ENCODE results near the gene PRELID3B. TPM values are rescaled to one million over a fixed set of nuclear protein-coding genes. Genes with fewer than 3 reads are reported as not detected.
A peak's percentile ranks its signal among the peaks of the same experiment; 100 is the strongest.

The PRELID3B gene
- polyA plus RNA-seq (2013, experiment 1 of 2) = 37.4 TPM
- polyA plus RNA-seq (2013, experiment 2 of 2) = 42.8 TPM

DNA sequence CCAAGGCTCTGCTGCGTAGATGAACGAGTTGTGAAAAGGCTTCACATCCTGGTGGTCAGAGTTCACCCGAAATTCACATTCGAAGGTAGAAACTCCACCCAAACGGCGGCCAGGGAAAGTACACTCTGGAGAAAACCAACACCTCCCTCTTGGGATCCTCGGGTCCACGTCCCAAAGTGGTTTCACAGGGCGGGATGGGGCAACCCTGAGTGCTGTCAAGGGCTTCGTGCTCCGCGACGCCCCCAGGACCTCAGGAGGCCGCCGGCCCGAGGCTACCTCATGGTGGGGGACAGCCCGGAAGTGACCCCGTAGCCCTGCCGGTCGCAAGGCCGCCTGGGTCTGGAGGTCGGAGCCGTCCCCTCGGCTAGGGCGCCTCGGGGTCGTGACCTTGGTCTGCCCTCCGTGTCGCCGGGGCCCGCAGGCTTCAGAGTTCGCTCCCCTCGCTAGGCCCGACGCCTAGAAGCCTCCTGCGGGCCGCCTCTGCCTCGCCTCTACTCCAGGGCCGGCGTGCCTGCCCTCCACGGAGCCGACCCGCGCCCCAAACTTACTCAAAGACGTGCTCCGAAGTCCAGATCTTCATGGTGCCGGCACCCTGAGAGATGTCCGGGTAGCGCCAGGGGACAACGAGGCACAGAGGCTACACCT lies at the start of gene PRELID3B:
PRELID3B (minus strand) TSS at position 636 of the 645 bp plus-strand sequence; CDS start at position 580, 56 bp downstream.
- Histone ChIP-seq H3K27ac (ENCODE audit: low read depth, low read length, severe bottlenecking) (peak within 1 kb of the TSS; percentile 49), H3K4me1 (ENCODE audit: control insufficient read depth, insufficient read depth, low read length, poor library complexity, severe bottlenecking) (peaks cover 10% of the 10 kb centered on the region), H3K36me3 (ENCODE audit: control insufficient read depth, insufficient read depth, low read length) (peaks cover 33% of the 10 kb centered on the region), H3K4me3 (ENCODE audit: extremely low read depth, insufficient read depth, low read length, poor library complexity, severe bottlenecking) (peak within 1 kb of the TSS; percentile 79), H3K9me3 (ENCODE audit: control insufficient read depth, low read length) (peaks cover 5% of the 10 kb centered on the region)
- 8 to 11% methylated on average over 36 to 38 of the region's 50 CpGs for WGBS, 2 experiments (ENCODE audit: insufficient coverage in 2 of 2)

DNA sequence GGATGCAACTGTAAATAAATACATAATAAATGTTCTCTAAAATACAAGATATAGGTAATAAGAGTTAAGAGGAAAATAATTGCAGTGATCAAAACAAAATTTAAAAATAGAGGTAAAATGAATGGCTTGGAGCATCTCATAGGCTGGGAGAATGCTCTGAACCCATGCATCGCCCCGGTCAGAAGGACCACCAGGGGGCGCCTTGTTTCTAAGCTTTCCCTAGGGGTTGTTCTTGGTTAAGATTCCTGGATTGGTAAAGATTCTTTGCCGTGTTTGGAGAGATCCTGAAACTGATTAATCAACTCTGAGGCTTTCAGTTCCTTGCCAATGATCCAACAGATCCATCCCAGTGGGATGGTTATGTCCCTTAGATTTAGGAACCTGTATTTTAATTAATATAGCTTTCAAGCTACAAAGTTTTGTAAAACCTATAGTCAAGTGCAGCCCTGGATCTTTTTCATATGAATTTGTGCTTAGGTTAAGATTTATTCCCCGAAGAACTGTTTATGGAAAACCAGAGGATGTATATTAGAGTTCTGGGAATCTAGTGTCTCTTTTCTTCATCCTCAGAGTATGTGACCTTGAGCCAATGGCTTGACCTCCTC lies 45.3 kb upstream of the PRELID3B start:
- no peaks in the 10 kb centered on the region for H3K4me1 ChIP-seq (ENCODE audit: control insufficient read depth, insufficient read depth, low read length, poor library complexity, severe bottlenecking)
- no peaks in the 10 kb centered on the region for H3K36me3 ChIP-seq (ENCODE audit: control insufficient read depth, insufficient read depth, low read length)
- H3K4me3 ChIP-seq (ENCODE audit: extremely low read depth, insufficient read depth, low read length, poor library complexity, severe bottlenecking) = no peak overlapping the region
- no peak overlapping the region for H3K27ac ChIP-seq (ENCODE audit: low read depth, low read length, severe bottlenecking)
- H3K9me3 ChIP-seq (ENCODE audit: control insufficient read depth, low read length) = no peaks in the 10 kb centered on the region
- WGBS, 2 experiments (ENCODE audit: insufficient coverage in 2 of 2) = 0 to 22% methylated on average over 3 to 5 of the region's 5 CpGs

DNA sequence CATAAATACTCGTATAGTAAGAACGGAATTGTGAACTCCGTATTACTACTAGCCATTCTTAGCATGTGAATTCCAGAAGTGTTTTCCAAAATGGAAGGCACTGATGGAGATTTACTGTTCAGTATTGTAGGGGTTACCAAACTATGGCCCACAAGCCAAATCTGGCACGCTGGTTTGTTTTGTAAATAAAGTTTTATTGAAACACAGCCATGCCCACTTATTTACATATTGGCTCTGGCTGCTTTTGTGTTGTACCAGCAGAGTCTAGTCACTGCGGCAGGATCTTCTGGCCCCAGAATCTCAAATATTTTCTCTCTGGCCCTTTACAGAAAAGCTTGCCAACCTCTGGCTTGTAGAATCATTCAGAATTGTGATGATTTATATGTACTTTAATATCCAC lies 44.3 kb upstream of the PRELID3B start:
- Histone ChIP-seq H3K9me3 (ENCODE audit: control insufficient read depth, low read length) (no peaks in the 10 kb centered on the region), H3K4me1 (ENCODE audit: control insufficient read depth, insufficient read depth, low read length, poor library complexity, severe bottlenecking) (no peaks in the 10 kb centered on the region), H3K4me3 (ENCODE audit: extremely low read depth, insufficient read depth, low read length, poor library complexity, severe bottlenecking) (no peak overlapping the region), H3K36me3 (ENCODE audit: control insufficient read depth, insufficient read depth, low read length) (no peaks in the 10 kb centered on the region), H3K27ac (ENCODE audit: low read depth, low read length, severe bottlenecking) (no peak overlapping the region)
- 80 to 100% methylated on average over 1 to 3 of the region's 5 CpGs for WGBS, 2 experiments (ENCODE audit: insufficient coverage in 2 of 2)

DNA sequence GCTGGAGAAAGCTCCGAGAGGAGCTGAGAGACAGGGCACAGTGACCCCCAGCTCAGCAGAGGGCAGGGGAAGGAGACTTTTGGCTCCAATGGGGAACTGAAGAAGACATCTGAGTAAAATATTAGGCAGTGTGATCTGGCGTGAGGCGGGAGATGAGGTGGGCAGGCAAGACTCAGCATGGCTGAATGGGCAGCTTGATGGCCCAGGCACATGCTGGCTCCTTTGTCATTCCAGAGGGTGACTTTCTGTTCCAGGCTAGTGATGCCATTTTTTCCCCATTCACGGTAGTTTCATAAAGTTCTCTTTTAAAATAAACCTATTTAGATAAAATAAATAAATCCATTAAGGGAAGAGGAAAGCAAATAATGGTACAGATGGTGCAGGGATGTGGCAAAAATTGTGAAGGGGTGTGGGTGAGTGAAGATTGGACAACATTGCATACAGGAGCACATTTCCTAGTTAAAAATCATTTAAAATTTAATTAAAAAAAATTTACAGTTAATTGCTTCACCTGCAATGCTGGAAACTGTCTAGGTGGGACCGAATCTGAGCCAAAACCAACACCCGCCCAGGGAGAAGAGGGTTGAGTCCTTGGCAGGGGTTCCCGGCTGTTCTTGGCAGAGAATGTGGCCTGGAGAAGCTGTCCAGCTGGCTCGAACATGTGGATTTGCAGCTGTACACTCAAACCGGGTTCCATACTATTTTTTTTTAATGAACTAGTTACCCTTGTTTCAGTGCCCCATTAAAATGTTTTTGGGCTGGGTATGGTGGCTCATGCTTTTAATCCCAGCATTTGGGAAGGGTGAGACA lies 41.7 kb upstream of the PRELID3B start:
- H3K9me3 ChIP-seq (ENCODE audit: control insufficient read depth, low read length) = no peaks in the 10 kb centered on the region
- no peak overlapping the region for H3K27ac ChIP-seq (ENCODE audit: low read depth, low read length, severe bottlenecking)
- no peak overlapping the region for H3K4me3 ChIP-seq (ENCODE audit: extremely low read depth, insufficient read depth, low read length, poor library complexity, severe bottlenecking)
- H3K36me3 ChIP-seq (ENCODE audit: control insufficient read depth, insufficient read depth, low read length) = no peaks in the 10 kb centered on the region
- WGBS, 2 experiments (ENCODE audit: insufficient coverage in 2 of 2) = 88 to 94% methylated on average over 7 to 8 of the region's 9 CpGs
- H3K4me1 ChIP-seq (ENCODE audit: control insufficient read depth, insufficient read depth, low read length, poor library complexity, severe bottlenecking) = no peaks in the 10 kb centered on the region

DNA sequence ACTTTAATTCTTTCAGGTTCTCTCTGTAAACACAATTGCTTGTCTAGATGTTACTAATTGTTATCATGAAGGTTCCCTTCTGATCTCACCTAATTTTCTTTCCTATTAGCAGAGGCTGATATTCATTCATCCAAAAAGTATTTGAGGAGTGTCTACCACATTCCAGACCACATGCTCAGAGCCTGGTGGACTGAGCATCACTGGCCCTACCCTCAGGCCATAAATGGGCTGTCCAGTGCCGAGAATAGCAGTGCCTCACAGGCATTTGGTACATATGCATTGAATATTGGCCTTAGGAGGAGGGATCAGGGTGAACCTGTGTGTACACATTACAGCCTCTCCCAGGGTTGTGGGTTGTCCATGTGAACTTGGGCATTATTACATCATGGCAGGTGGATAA lies 40.4 kb upstream of the PRELID3B start:
- no peak overlapping the region for H3K27ac ChIP-seq (ENCODE audit: low read depth, low read length, severe bottlenecking)
- no peaks in the 10 kb centered on the region for H3K36me3 ChIP-seq (ENCODE audit: control insufficient read depth, insufficient read depth, low read length)
- WGBS, 2 experiments (ENCODE audit: insufficient coverage in 2 of 2) = 80 to 100% methylated on average over 1 of the region's 1 CpG
- no peaks in the 10 kb centered on the region for H3K9me3 ChIP-seq (ENCODE audit: control insufficient read depth, low read length)
- no peak overlapping the region for H3K4me3 ChIP-seq (ENCODE audit: extremely low read depth, insufficient read depth, low read length, poor library complexity, severe bottlenecking)
- H3K4me1 ChIP-seq (ENCODE audit: control insufficient read depth, insufficient read depth, low read length, poor library complexity, severe bottlenecking) = no peaks in the 10 kb centered on the region

DNA sequence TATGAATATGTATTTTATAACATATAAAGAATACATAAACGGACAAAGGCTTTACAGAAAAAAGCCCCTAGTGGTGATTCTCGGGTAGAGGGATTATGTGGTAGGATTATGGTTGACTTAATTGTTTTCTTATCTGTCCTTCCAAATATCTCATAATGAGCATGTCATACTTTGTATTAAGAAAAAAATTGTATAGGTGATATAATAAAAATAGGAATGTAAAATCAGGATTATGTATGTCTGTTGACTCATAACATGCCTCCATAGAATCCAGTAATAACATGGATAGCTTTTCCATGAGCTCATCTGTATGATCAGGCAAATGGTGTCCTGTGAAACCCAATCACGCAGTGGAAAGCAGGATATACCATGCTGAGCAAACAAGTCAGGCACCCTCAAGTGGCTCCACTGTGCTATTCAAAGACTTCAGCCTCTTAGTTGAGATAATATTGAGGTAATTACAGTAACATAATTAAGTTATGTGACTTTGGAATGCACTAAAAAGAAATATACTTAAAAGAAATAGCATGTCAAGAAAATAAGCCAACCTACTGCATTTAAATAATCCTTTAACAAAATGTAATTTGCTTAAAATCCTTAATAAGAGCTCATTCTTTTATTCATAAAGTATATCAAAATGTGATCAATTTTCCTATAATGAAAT lies 39.6 kb upstream of the PRELID3B start:
- Histone ChIP-seq H3K9me3 (ENCODE audit: control insufficient read depth, low read length) (no peaks in the 10 kb centered on the region), H3K4me1 (ENCODE audit: control insufficient read depth, insufficient read depth, low read length, poor library complexity, severe bottlenecking) (no peaks in the 10 kb centered on the region), H3K36me3 (ENCODE audit: control insufficient read depth, insufficient read depth, low read length) (no peaks in the 10 kb centered on the region), H3K27ac (ENCODE audit: low read depth, low read length, severe bottlenecking) (peak overlapping the region; percentile 37), H3K4me3 (ENCODE audit: extremely low read depth, insufficient read depth, low read length, poor library complexity, severe bottlenecking) (no peak overlapping the region)
- WGBS, 2 experiments (ENCODE audit: insufficient coverage in 2 of 2) = 38% methylated on average over 1 of the region's 3 CpGs; no CpG with 5 or more reads in 1 of the 2 experiments

DNA sequence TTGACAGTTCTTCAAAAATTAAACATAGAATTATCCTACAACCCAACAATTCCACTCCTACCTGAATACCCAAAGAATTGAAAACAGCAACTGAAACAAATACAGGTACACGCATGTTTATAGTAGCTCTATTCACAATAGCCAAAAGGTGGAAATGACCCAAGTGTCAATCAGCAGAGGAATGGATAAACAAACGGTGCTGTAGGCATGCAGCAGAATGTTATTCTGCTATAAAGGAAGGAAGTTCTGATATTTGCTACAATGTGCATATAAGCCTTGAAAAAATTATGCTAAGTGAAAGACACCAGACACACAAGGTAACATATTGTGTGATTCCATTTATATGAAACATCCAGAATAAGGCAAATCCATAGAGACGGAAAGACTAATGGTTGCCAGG lies 38.5 kb upstream of the PRELID3B start:
- H3K9me3 ChIP-seq (ENCODE audit: control insufficient read depth, low read length) = no peaks in the 10 kb centered on the region
- 83 to 100% methylated on average over 1 to 2 of the region's 3 CpGs for WGBS, 2 experiments (ENCODE audit: insufficient coverage in 2 of 2)
- no peak overlapping the region for H3K27ac ChIP-seq (ENCODE audit: low read depth, low read length, severe bottlenecking)
- H3K4me3 ChIP-seq (ENCODE audit: extremely low read depth, insufficient read depth, low read length, poor library complexity, severe bottlenecking) = no peak overlapping the region
- H3K4me1 ChIP-seq (ENCODE audit: control insufficient read depth, insufficient read depth, low read length, poor library complexity, severe bottlenecking) = no peaks in the 10 kb centered on the region
- H3K36me3 ChIP-seq (ENCODE audit: control insufficient read depth, insufficient read depth, low read length) = no peaks in the 10 kb centered on the region

DNA sequence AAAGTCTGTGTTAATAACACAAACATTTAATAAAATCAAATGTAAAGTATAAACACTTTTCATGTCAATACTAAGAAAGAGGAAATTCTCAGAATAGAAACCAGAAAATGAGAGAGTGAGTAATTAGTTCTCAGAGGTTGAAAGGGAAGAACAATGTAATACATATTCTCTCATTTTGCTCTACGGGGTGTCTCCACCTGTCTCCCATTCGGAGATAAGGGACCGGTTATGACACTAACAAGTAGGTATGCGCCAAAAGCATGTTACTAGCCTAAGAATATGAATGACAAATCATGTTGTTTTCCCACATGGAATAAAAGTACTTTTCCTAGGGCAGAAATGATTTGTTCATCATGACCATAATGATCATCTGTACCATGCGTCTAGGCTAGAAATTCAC lies 35.6 kb upstream of the PRELID3B start:
- no peak overlapping the region for H3K4me3 ChIP-seq (ENCODE audit: extremely low read depth, insufficient read depth, low read length, poor library complexity, severe bottlenecking)
- H3K9me3 ChIP-seq (ENCODE audit: control insufficient read depth, low read length) = no peaks in the 10 kb centered on the region
- no peak overlapping the region for H3K27ac ChIP-seq (ENCODE audit: low read depth, low read length, severe bottlenecking)
- no peaks in the 10 kb centered on the region for H3K36me3 ChIP-seq (ENCODE audit: control insufficient read depth, insufficient read depth, low read length)
- no peaks in the 10 kb centered on the region for H3K4me1 ChIP-seq (ENCODE audit: control insufficient read depth, insufficient read depth, low read length, poor library complexity, severe bottlenecking)
- 90 to 92% methylated on average over 2 to 3 of the region's 5 CpGs for WGBS, 2 experiments (ENCODE audit: insufficient coverage in 2 of 2)

DNA sequence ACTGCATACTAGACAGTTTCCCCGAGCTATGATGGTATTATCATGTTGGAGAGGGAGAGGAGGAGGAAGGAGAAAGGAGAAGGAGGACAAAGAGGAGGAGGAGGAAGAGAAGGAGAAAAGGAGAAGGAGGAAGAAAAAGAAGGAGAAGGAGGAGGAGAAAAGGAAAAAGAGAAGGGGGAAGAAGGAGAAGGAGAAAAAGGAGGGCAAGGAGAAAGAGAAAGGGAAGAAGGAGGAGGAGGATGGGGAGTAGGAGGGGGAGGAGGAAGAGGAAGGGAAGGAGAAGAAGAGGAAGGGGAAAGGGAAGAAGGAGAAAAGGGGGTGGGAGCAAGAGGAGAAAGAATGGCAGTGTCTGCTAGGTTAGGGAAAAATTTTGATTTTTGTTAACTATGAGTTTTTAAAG lies 35.1 kb upstream of the PRELID3B start:
- H3K4me3 ChIP-seq (ENCODE audit: extremely low read depth, insufficient read depth, low read length, poor library complexity, severe bottlenecking) = no peak overlapping the region
- WGBS, 2 experiments (ENCODE audit: insufficient coverage in 2 of 2) = 85 to 86% methylated on average over 1 of the region's 1 CpG
- no peak overlapping the region for H3K27ac ChIP-seq (ENCODE audit: low read depth, low read length, severe bottlenecking)
- no peaks in the 10 kb centered on the region for H3K4me1 ChIP-seq (ENCODE audit: control insufficient read depth, insufficient read depth, low read length, poor library complexity, severe bottlenecking)
- no peaks in the 10 kb centered on the region for H3K9me3 ChIP-seq (ENCODE audit: control insufficient read depth, low read length)
- H3K36me3 ChIP-seq (ENCODE audit: control insufficient read depth, insufficient read depth, low read length) = no peaks in the 10 kb centered on the region

DNA sequence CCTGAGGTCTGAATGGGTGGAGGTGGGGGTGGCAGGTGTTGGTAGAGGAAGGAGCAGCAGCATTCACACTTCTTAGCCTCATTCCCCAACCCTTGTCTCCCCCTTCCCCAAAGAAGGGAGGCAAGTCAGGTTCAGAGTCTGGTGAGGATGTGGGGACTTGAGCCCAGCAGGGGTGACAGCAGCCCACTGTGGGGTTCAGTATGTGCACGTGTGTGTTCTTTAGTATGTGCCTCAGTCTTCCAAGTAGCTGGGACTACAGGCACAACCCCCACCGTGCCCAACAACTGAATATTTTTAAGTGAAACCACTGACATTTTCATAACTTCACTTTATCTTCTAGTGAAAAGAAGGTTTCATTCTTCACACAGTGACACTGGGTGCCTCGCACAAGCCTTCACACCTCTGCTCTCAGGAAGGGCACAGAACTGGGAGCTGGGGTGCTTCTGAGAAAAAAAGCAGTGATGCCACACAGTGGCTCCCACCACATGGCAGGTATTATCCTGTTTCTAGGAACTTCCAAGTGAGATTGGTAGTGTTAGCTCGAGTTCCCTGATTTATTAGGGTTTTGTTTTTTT lies 33.4 kb upstream of the PRELID3B start:
- Histone ChIP-seq H3K36me3 (ENCODE audit: control insufficient read depth, insufficient read depth, low read length) (no peaks in the 10 kb centered on the region), H3K27ac (ENCODE audit: low read depth, low read length, severe bottlenecking) (no peak overlapping the region)
- WGBS, 2 experiments (ENCODE audit: insufficient coverage in 2 of 2) = 79% methylated on average over 2 of the region's 4 CpGs; no CpG with 5 or more reads in 1 of the 2 experiments

More for the DNA sequence above, 33.4 kb upstream of the PRELID3B start:
- Histone ChIP-seq H3K9me3 (ENCODE audit: control insufficient read depth, low read length) (no peaks in the 10 kb centered on the region), H3K4me3 (ENCODE audit: extremely low read depth, insufficient read depth, low read length, poor library complexity, severe bottlenecking) (no peak overlapping the region), H3K4me1 (ENCODE audit: control insufficient read depth, insufficient read depth, low read length, poor library complexity, severe bottlenecking) (no peaks in the 10 kb centered on the region)
